Right ventricle myocardium superior (tissue), 1 donor: ENCODE results near the gene CHD2. TPM values are rescaled to one million over a fixed set of nuclear protein-coding genes. Genes with fewer than 3 reads are reported as not detected.
"Not testable (repeated sequence)": the region's sequence is repeated elsewhere in the genome, so short reads cannot be mapped to it uniquely, and the experiment has no call there.

Experiments used
- ATAC-seq: fragments of 200-7000 bp; cut with Tn5 transposase; one replicate; pipeline ENCODE4 v1.9.1; 2020; ENCODE audit warnings: mild to moderate bottlenecking; ENCODE audit not compliant: poor library complexity
- DNase-seq: peaks from one replicate; pipeline ENCODE4 v3.0.0-alpha.2; 2020
- intact Hi-C: fragments of 100-400 bp; cut with DNase I; formaldehyde crosslinking; loops from one replicate; pipeline ENCODE4 v1.11.2; 2022
- long read RNA-seq: library from polyadenylated mRNA; unstranded; transcript quantifications from one replicate; pipeline ENCODE4 v2.0.0, GENCODE V29; 2021
- total RNA-seq: library from RNA; stranded (reverse); fragmentation: NEBNext Ultra II Directional; extraction: Animal tissue kit (Norgen Biotek cat#: 25700); gene quantifications from one replicate; pipeline ENCODE4 v1.2.1, GENCODE V29; 2021
- donor health status: DM: no; HTN: yes; CAD: no; lungs with severe emphysema.

Gene CHD2
- 43.5 TPM for total RNA-seq
- long read RNA-seq, partial matches to known transcripts, result 1 of 12 reads
- long read RNA-seq, other reads (novel, unspliced or antisense), result 9 of 12 reads

- intact Hi-C loops, result loop anchor here (2.0 to 5.0 kb wide), 2 partner anchors 15 to 68 kb away; no protein-coding TSS in a partner anchor
- DNase-seq (peak; percentile 61), ATAC-seq (peak; percentile 56)
These were observed at the start of gene CHD2 for GRCh38 chr15:92899948-92900730. Gene CHD2 (plus strand): TSS chr15:92900324. CDS start chr15:92901238, 914 bp downstream.

- DNase-seq (no peak), ATAC-seq (no peak)
- intact Hi-C loops, result no loop called here
These were observed 46.9 kb upstream of the CHD2 start for GRCh38 chr15:92853222-92853621.

- intact Hi-C loops, result no loop called here
- no peak for ATAC-seq
- DNase-seq, result no peak
These were observed 38.4 kb upstream of the CHD2 start for GRCh38 chr15:92861742-92862141.

- intact Hi-C loops, result no loop called here
- DNase-seq, result no peak
- no peak for ATAC-seq
These were observed 35.9 kb upstream of the CHD2 start for GRCh38 chr15:92864127-92864814.

GRCh38 chr15:92869263-92869940 is 30.7 kb upstream of the CHD2 start:
- ATAC-seq (peak; percentile 79), DNase-seq (no peak)
- intact Hi-C loops, result no loop called here

GRCh38 chr15:92870010-92870591 is 30.0 kb upstream of the CHD2 start:
- DNase-seq (no peak), ATAC-seq (peak; percentile 71)
- intact Hi-C loops, result no loop called here

GRCh38 chr15:92872967-92873366 is 27.2 kb upstream of the CHD2 start:
- ATAC-seq, DNase-seq, intact Hi-C loops: not testable (repeated sequence)

GRCh38 chr15:92877000-92877399 is 23.1 kb upstream of the CHD2 start:
- intact Hi-C loops, result no loop called here

GRCh38 chr15:92877416-92877815 is 22.7 kb upstream of the CHD2 start:
- ATAC-seq, result no peak
- DNase-seq, result no peak
- intact Hi-C loops, result no loop called here

More at GRCh38 chr15:92877000-92877399, 23.1 kb upstream of the CHD2 start:
- DNase-seq (no peak), ATAC-seq (no peak)

- no peak for ATAC-seq
- intact Hi-C loops, result no loop called here
- no peak for DNase-seq
These were observed 21.5 kb upstream of the CHD2 start for GRCh38 chr15:92878593-92879053.

GRCh38 chr15:92879949-92880725 is 20.0 kb upstream of the CHD2 start:
- no peak for ATAC-seq
- DNase-seq, result no peak
- intact Hi-C loops, result loop anchor here (5.0 kb wide), 1 partner anchor 48 kb away; no protein-coding TSS in a partner anchor

- intact Hi-C loops, result loop anchor here (5.0 kb wide), 1 partner anchor 48 kb away; no protein-coding TSS in a partner anchor
- no peak for DNase-seq
- no peak for ATAC-seq
These were observed 19.3 kb upstream of the CHD2 start for GRCh38 chr15:92880796-92881195.

- no peak for DNase-seq
- intact Hi-C loops, result loop anchor here (5.0 kb wide), 1 partner anchor 49 kb away; no protein-coding TSS in a partner anchor
- peak; percentile 0 for ATAC-seq
These were observed 18.8 kb upstream of the CHD2 start for GRCh38 chr15:92881211-92881754.

GRCh38 chr15:92881802-92882696 is 18.1 kb upstream of the CHD2 start:
- intact Hi-C loops, result loop anchor here (2.0 to 5.0 kb wide), 2 partner anchors 50 to 73 kb away; no protein-coding TSS in a partner anchor
- ATAC-seq (peak; percentile 92), DNase-seq (peak; percentile 99)

GRCh38 chr15:92882697-92883162 is 17.4 kb upstream of the CHD2 start:
- no peak for ATAC-seq
- DNase-seq, result no peak
- intact Hi-C loops, result loop anchor here (2.0 to 5.0 kb wide), 2 partner anchors 50 to 74 kb away; no protein-coding TSS in a partner anchor

GRCh38 chr15:92883163-92883875 is 16.8 kb upstream of the CHD2 start:
- ATAC-seq (no peak), DNase-seq (peak; percentile 53)

More at GRCh38 chr15:92883163-92883875, 16.8 kb upstream of the CHD2 start:
- intact Hi-C loops, result loop anchor here (2.0 to 5.0 kb wide), 2 partner anchors 51 to 75 kb away; no protein-coding TSS in a partner anchor
